SK-N-SH (cell line): ENCODE measurements around the gene UBAC2.

Experiments
- CTCF ChIP-seq: fragments of 200-600 bp; sonication (generic); IDR thresholded peaks from 2 replicates; pipeline ENCODE4 v1.6.1; 2017; ENCODE audit warnings: antibody characterized with exemption, mild to moderate bottlenecking, moderate library complexity
- EP300 ChIP-seq, 2 experiments: IDR thresholded peaks; 2 replicates each; pipeline versions ENCODE4 v1.4.0 to v1.6.1; 2012; ENCODE audit warnings: borderline replicate concordance in 1 of 2, low read depth in 1 of 2, low read length in 1 of 2
- EZH2phosphoT487 ChIP-seq: fragments of 200-600 bp; sonication (generic); IDR thresholded peaks from 2 replicates; pipeline ENCODE4 v1.6.1; 2017; ENCODE audit warnings: low read depth, mixed run types, mild to moderate bottlenecking, antibody characterized with exemption, moderate library complexity, borderline replicate concordance
- JUND ChIP-seq: IDR thresholded peaks from 2 replicates; pipeline ENCODE4 v1.4.0; 2012
- MAX ChIP-seq: IDR thresholded peaks from 2 replicates; pipeline ENCODE4 v1.4.0; 2012; ENCODE audit warnings: low read depth
- NFIC ChIP-seq: IDR thresholded peaks from 2 replicates; pipeline ENCODE4 v1.4.0; 2012; ENCODE audit warnings: borderline replicate concordance
- REST ChIP-seq: IDR thresholded peaks from 2 replicates; pipeline ENCODE4 v1.6.1; 2012; ENCODE audit warnings: mild to moderate bottlenecking, low read depth, low read length, moderate library complexity
- RFX5 ChIP-seq: IDR thresholded peaks from 2 replicates; pipeline ENCODE4 v1.6.1; 2012; ENCODE audit warnings: mild to moderate bottlenecking, improper control_type of control experiment, low read length
- SMC3 ChIP-seq: IDR thresholded peaks from 2 replicates; pipeline ENCODE4 v1.6.1; 2012; ENCODE audit warnings: low read depth, low read length, improper control_type of control experiment
- TAF1 ChIP-seq: IDR thresholded peaks from 2 replicates; pipeline ENCODE4 v1.6.1; 2012; ENCODE audit warnings: low read depth, mild to moderate bottlenecking, low read length, moderate library complexity, borderline replicate concordance

GRCh38 chr13:99421758-99422585 is 221.3 kb downstream of the UBAC2 start:
- no peak for TF ChIP-seq SMC3
- TF ChIP-seq CTCF, result no peak
- no peak for TF ChIP-seq REST
- TF ChIP-seq JUND, result no peak
- TF ChIP-seq RFX5, result no peak
- no peak for TF ChIP-seq EZH2phosphoT487
- no peak for TF ChIP-seq EP300 (IDR thresholded peaks at IDR 0.05; ENCODE audit: borderline replicate concordance in 1 of 2, low read depth in 1 of 2, low read length in 1 of 2)
- no peak for TF ChIP-seq MAX
- TF ChIP-seq NFIC, result no peak
- no peak for TF ChIP-seq TAF1
